Measurements from ENCODE around the gene CHRNA7. TPM values are rescaled to one million over a fixed set of nuclear protein-coding genes. Genes with fewer than 3 reads are reported as not detected.

Gene CHRNA7
- total and polyA plus RNA-seq, 8 donors = 1.2 to 32.3 (median 24.6) TPM

DNA sequence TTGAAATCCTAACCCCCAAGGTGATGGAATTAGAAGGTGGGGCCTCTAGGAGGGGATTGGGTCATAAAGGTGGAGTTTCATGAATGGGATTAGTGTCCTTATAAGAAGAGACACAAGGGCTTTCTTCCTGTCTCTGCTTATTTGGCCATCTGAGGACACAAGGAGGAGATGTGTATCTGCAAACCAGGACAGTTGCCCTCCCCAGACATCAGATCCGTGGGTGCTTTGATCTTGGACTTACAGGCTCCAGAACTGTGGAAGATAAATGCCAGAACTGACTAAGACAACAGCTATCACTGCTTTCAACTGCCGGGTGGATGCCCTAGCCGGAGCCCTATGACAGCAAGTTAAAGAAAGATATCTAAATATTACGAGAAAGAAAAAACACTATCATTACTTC is 94.4 kb downstream of the CHRNA7 start:
- Histone ChIP-seq H3K27me3 (no peaks in the 10 kb centered on the region), H3K9me3 (no peaks in the 10 kb centered on the region), H3K27ac (no peak overlapping the region), H3K4me1 (no peaks in the 10 kb centered on the region), H3K4me3 (no peak overlapping the region), H3K36me3 (no peaks in the 10 kb centered on the region)
- no peak for DNase-seq
- intact Hi-C loops (cut with DNase I) = no loop called here
- TF ChIP-seq, protein P1, sequence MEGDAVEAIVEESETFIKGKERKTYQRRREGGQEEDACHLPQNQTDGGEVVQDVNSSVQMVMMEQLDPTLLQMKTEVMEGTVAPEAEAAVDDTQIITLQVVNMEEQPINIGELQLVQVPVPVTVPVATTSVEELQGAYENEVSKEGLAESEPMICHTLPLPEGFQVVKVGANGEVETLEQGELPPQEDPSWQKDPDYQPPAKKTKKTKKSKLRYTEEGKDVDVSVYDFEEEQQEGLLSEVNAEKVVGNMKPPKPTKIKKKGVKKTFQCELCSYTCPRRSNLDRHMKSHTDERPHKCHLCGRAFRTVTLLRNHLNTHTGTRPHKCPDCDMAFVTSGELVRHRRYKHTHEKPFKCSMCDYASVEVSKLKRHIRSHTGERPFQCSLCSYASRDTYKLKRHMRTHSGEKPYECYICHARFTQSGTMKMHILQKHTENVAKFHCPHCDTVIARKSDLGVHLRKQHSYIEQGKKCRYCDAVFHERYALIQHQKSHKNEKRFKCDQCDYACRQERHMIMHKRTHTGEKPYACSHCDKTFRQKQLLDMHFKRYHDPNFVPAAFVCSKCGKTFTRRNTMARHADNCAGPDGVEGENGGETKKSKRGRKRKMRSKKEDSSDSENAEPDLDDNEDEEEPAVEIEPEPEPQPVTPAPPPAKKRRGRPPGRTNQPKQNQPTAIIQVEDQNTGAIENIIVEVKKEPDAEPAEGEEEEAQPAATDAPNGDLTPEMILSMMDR (IDR thresholded peaks at IDR 0.05) = no peak
- no peak for ATAC-seq

DNA sequence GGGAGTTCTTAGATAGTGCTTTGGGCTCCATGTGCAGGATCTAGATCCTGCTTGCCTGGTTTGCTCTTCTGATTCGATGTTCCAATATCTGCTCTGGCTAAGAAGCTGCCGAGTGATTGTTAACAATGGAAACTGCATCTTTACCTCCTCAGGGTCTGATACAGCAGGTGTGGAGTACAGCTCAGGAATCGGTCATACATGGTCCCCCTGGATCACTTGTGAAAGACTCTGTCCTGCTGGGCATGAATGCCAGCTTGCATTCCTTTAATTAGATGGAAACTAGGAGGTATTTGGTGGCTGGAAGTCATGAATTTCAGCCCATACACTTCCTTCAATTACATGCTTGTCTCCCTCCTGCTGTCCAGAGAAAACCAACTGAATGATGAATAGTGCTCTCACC is 95.3 kb downstream of the CHRNA7 start:
- Histone ChIP-seq H3K4me1 (no peaks in the 10 kb centered on the region), H3K9me3 (no peaks in the 10 kb centered on the region), H3K36me3 (no peaks in the 10 kb centered on the region), H3K27me3 (no peaks in the 10 kb centered on the region), H3K4me3 (no peak overlapping the region), H3K27ac (no peak overlapping the region)
- no peak for DNase-seq
- TF ChIP-seq, protein P1 (IDR thresholded peaks at IDR 0.05) = no peak
- intact Hi-C loops (cut with DNase I) = no loop called here
- no peak for ATAC-seq

DNA sequence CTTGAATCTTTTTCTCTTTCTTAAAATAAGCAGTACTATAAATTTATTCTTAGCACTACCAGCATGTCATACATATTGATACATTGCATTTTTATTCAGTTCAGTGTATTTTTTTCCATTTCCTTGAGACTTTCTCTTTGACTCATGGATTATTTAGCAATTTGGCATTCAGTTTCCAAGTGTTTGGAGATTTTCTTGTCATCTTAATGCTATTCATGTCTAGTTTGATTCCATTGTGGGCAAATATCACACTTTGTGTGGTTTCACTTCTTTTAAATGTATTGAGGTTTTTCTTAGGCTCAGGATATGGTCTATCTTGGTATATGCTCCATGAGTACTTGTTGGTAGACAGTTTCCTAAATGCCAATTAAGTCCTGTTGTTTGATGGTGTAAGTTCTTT is 99.5 kb downstream of the CHRNA7 start:
- Histone ChIP-seq H3K27ac (no peak overlapping the region), H3K36me3 (no peaks in the 10 kb centered on the region), H3K4me1 (no peaks in the 10 kb centered on the region), H3K4me3 (no peak overlapping the region), H3K9me3 (no peaks in the 10 kb centered on the region), H3K27me3 (no peaks in the 10 kb centered on the region)
- no peak for DNase-seq
- ATAC-seq = no peak
- TF ChIP-seq, protein P1 (IDR thresholded peaks at IDR 0.05) = no peak
- intact Hi-C loops (cut with DNase I) = no loop called here

DNA sequence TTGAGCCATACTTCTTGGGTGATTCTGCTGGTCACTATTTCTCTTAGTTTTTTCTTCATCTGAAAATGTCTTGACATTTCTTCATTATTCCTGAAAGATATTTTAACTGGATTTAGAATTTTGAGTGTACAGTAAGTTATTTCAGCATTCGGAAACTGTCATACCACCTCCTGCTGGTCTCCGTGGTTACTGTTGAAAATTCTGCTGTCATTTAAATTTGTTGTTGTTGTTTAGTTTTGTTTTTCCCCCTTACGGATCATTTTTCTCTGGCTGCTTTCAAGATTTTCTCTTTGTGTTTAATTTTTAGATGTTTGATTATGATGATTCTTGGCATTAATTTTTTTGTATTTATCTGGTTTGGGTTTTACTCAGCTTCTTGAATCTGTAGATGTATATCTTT is 100.5 kb downstream of the CHRNA7 start:
- TF ChIP-seq, protein P1 (IDR thresholded peaks at IDR 0.05) = no peak
- Histone ChIP-seq H3K4me1 (no peaks in the 10 kb centered on the region), H3K9me3 (no peaks in the 10 kb centered on the region), H3K27ac (no peak overlapping the region), H3K36me3 (no peaks in the 10 kb centered on the region), H3K27me3 (no peaks in the 10 kb centered on the region), H3K4me3 (no peak overlapping the region)
- intact Hi-C loops (cut with DNase I) = no loop called here
- DNase-seq = no peak
- no peak for ATAC-seq

DNA sequence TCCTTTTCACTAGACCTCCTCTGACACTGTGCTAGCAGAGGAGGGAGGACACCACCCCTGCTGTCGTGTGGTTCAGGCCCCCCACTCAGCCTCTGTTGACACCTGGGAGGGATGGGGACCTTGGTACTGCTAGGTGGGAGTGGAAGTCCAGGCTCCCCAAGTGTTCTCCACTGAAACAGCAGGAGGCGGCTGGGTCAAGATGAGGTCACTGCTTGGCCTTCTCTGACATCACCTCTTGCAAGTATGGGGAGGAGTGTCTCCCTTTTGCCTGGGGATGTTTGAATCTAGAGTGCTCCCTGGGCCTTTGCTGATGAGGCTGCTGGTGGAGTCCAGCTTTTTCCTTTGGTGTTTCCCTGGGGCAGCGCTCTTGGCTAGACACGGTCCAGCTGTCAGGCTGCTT is 101.5 kb downstream of the CHRNA7 start:
- no peak for ATAC-seq
- no peak for DNase-seq
- no peaks in the 10 kb centered on the region for H3K9me3 ChIP-seq

More for the DNA sequence above, 101.5 kb downstream of the CHRNA7 start:
- no peak overlapping the region for H3K4me3 ChIP-seq
- H3K36me3 ChIP-seq = no peaks in the 10 kb centered on the region
- no peaks in the 10 kb centered on the region for H3K4me1 ChIP-seq
- H3K27ac ChIP-seq = no peak overlapping the region
- intact Hi-C loops (cut with DNase I) = no loop called here
- no peaks in the 10 kb centered on the region for H3K27me3 ChIP-seq
- TF ChIP-seq, protein P1 (IDR thresholded peaks at IDR 0.05) = no peak
